Suppressor macrophage treated with lipopolysaccharide for 1 hour (primary cell): Measurements from ENCODE around the gene GNB1.

Experiments used
- DNase-seq, 3 donors: peaks; one replicate each; pipeline ENCODE4 v3.0.0-alpha.2; 2020 to 2022

The GNB1 gene

GRCh38 chr1:1779691-1780597 is 110.9 kb downstream of the GNB1 start:
- peak; percentile 92 to 97 (median 96) for DNase-seq

DNA sequence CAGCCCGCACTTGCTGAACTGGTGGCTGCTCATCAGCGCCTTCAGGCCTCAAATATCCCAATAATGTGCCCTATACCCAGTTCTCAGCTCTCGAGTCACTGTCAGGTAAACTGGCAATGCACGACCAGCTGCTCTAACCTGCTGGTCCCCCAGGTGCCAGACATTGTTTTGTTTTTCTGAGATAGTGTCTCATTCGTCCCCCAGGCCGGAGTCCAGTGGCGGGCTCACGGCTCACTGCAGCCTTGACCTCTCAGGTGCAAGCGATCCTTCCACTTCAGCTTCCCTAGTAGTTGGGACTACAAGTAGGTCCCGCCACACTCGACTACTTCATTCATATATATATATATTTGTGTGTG is 111.6 kb downstream of the GNB1 start:
- peak in 2 of 3 donors; percentile 14 to 26 for DNase-seq

- DNase-seq, result peak; percentile 94 to 96 (median 95)
Measured at GRCh38 chr1:1778663-1779319, 112.1 kb downstream of the GNB1 start.

DNA sequence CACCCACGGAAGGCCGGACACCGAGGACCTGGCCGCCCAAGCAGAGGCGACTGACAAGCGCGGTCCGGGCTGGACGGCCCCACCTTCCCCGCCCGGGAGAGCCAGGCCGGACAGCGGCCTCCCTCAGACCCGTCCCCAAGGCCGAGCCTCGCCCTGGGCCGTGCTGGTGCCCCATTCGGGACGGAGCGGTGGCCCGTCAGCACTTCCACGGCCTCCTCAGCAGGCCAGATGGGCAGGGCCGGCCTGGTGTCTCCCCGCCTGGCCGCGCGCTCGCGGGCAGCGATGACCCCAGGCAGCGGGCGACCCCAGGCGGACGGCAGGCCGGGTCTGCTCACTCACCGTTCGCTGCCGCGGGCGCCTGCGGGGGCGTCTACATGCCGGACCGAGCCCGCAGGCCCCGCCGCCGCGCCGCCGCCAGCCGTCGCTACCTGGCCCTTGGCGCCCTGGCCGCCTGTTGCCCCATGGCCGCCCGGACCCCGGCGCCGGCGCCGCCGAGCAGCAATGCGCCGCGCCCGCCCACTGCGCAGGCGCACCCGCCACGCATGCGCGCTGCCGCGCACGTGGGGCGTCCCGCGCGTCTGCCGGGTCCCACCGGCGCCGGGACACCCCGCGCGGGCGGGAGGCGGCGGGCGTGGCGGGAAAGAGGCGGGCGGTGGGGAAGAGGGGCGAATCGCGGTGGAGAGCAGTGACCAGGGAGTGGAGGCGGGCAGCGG is 112.8 kb downstream of the GNB1 start, which contains the start of gene NADK:
NADK (minus strand) TSS at position 521 of the 713 bp plus-strand sequence. CDS start 13,064 bp downstream, outside the sequence.
- DNase-seq, result peak; percentile 88 to 96 (median 93)

GRCh38 chr1:1777583-1777899 is 113.3 kb downstream of the GNB1 start:
- peak; percentile 31 to 50 (median 49) for DNase-seq

GRCh38 chr1:1776672-1777582 is 114.0 kb downstream of the GNB1 start:
- peak; percentile 38 to 44 (median 41) for DNase-seq

- peak; percentile 30 to 44 (median 32) for DNase-seq
Measured at GRCh38 chr1:1775327-1776226, 115.3 kb downstream of the GNB1 start.

DNA sequence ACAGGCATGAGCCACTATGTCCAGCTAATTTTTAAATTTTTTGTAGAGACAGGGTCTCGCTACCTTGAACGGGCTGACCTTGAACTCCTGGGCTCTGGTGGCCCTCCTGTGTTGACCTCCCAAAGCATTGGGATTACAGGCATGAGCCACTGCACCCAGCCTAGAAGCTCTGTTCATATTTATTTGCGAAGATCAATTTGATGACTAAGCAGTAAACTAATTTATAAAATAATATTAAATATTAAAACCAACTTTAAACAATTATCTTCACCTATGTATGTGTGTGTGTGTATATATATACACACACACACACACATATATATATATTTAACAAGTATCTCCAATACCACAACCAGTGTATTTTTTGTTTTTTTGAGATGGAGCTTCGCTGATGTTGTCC is 117.0 kb downstream of the GNB1 start:
- DNase-seq, result no peak

DNA sequence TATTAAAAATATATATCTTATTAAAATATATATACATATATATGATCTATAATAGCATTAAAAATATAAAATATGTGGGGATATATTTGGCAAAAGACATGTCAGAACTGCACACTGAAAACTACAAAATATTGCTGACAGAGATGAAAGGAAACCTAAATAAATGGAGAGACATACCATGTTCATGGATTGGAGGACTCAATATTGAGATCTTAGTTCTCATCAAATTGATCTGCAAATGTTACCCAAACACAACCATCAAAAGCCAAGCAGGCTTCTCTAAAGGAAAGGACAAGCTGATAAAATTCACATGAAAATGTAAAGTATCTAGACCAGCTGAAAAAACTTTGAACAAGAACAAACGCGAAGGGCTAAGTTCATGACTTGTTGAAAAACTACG is 119.8 kb downstream of the GNB1 start:
- no peak for DNase-seq

- no peak for DNase-seq
Measured at GRCh38 chr1:1770102-1770501, 120.8 kb downstream of the GNB1 start.

DNA sequence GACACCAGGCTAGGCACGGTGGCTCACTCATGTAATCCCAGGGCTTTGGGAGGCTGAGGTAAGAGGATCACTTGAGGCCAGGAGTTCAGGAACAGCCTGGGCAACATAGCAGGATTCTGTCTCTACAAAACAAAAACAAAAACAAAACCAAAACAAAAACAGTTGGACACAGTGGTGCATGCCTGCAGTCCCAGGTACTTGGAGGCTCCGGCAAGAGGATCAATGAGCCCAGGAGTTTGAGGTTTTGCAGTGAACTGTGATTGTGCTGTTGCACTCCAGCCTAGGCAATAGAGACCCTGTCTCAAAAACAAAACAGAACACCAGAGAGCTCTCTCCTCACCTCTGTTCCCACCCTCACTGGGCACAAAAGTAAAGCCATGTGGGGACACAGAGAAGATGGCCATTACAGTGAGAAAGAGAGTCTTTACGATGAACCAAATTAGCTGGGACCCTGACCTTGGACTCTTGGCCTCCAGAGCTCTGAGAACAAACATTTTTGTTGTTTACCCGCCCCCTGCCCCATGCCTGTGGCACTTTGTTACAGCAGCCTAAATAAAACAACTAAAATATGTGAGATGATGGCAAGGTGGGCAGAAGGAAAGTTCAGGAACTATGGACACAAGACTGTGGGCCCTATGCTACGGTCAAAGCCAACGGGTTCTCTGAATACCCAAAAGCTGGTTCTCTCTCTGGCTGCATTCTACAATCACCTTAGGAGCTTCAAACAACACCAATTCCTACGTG is 122.5 kb downstream of the GNB1 start:
- DNase-seq, result no peak

GRCh38 chr1:1764876-1765470 is 125.9 kb downstream of the GNB1 start:
- no peak for DNase-seq

- DNase-seq, result peak; percentile 85 to 90 (median 89)
Measured at GRCh38 chr1:1763657-1764621, 126.9 kb downstream of the GNB1 start.

- no peak for DNase-seq
Measured at GRCh38 chr1:1761504-1762376, 129.1 kb downstream of the GNB1 start.

- no peak for DNase-seq
Measured at GRCh38 chr1:1760715-1761114, 130.2 kb downstream of the GNB1 start.

DNA sequence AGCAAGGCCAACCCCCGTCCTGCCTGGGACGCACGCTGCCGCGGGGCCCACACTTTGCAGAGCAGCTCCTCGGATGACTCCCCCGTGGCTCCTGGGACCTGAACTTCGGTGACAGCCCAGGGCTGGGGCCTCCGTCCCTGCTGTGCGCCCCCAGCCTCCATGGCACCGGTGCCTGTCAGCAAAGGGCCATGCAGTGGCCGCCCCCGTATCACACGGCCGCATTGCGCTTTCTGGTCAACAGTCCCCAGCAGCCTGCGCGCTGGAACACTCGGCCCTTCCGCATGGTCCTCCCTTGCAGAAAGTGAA is 130.6 kb downstream of the GNB1 start:
- DNase-seq, result no peak

DNA sequence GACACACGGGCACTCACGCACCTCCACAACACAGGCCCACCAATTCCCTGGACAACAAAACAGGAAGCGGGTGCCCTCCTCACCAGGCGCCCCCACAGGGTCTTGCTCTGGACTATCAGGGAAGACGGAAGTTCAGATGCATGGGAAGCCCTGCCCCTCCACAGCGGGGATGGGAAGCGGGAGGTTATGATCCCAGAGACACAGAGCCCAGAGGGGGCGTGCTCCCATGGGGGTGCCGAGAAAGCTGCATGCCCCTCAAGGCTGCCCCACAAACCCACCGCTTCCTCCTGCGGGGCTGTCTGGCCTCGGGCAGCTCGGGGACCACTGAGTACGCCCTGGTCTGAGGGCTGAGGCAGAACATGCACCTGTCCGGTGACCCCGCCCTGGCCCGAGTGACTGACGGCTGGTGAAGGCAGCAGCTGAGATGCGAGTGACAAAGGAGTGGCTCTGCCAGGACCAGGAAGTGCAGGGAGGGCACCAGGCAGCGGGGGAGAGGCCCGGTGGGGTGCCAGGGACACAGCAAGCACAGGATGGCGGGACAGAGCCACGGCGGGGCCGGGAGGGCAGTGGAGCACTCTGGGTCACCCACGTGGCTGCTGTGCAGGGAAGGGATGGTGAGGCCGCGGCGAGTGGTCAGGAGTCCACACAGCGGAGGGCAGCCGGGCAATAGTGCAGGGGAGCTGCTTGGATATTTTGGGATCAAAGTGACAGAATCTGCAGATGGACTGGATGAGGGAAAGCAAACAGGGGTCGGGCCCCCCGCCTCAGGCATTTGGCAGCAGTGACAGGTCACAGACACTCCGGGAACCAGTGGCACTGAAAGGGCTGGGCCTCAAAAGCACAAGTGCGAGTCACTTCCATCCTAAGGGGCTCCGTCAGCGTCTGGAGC is 131.2 kb downstream of the GNB1 start:
- no peak for DNase-seq
